Smooth muscle cell (in vitro differentiated cells): ENCODE measurements around the gene SEMA6B. TPM values are rescaled to one million over a fixed set of nuclear protein-coding genes. Genes with fewer than 3 reads are reported as not detected.

Experiments used
- DNase-seq: peaks from one replicate; lab custom pipeline; 2025; ENCODE audit not compliant: unreplicated experiment; lab: John Stamatoyannopoulos, UW
- H2AFZ ChIP-seq: fragments of 200-600 bp; sonication (generic); 2 replicates; pipeline ENCODE4 v1.6.0; 2016; ENCODE audit warnings: antibody characterized with exemption, low read depth, mild to moderate bottlenecking
- H3F3A ChIP-seq: fragments of 200-600 bp; sonication (generic); 2 replicates; pipeline ENCODE4 v1.6.0; 2017; ENCODE audit warnings: antibody characterized with exemption, low read depth
- H3K27ac ChIP-seq: fragments of 200-600 bp; sonication (generic); 2 replicates; pipeline ENCODE4 v1.5.1; 2016; ENCODE audit warnings: low read depth, mild to moderate bottlenecking
- H3K27me3 ChIP-seq: fragments of 200-600 bp; sonication (generic); 2 replicates; pipeline ENCODE4 v1.6.1; 2016; ENCODE audit warnings: low read depth, mild to moderate bottlenecking
- H3K36me3 ChIP-seq: fragments of 200-600 bp; sonication (generic); 2 replicates; pipeline ENCODE4 v1.5.1; 2016; ENCODE audit warnings: low read depth
- H3K4me1 ChIP-seq: fragments of 200-600 bp; sonication (generic); 2 replicates; pipeline ENCODE4 v1.5.1; 2016; ENCODE audit warnings: low read depth
- H3K4me2 ChIP-seq: fragments of 200-600 bp; sonication (generic); 2 replicates; pipeline ENCODE4 v1.6.0; 2016; ENCODE audit warnings: mild to moderate bottlenecking
- H3K4me3 ChIP-seq: fragments of 200-600 bp; sonication (generic); 2 replicates; pipeline ENCODE4 v1.5.1; 2016; ENCODE audit warnings: mild to moderate bottlenecking
- H3K79me2 ChIP-seq: fragments of 200-600 bp; sonication (generic); 2 replicates; pipeline ENCODE4 v1.6.0; 2016; ENCODE audit warnings: low read depth, mild to moderate bottlenecking
- H3K9ac ChIP-seq: fragments of 200-600 bp; sonication (generic); 2 replicates; pipeline ENCODE4 v1.6.0; 2016; ENCODE audit warnings: low read depth
- H3K9me3 ChIP-seq: fragments of 200-600 bp; sonication (generic); replicated peaks from 2 replicates; pipeline ENCODE4 v1.5.1; 2016; ENCODE audit warnings: low read depth
- H4K20me1 ChIP-seq: fragments of 200-600 bp; sonication (generic); 2 replicates; pipeline ENCODE4 v1.6.0; 2016; ENCODE audit warnings: low read depth
- CTCF ChIP-seq: fragments of 200-600 bp; sonication (generic); IDR thresholded peaks from 2 replicates; pipeline ENCODE4 v1.5.1; 2017; ENCODE audit warnings: borderline replicate concordance, mild to moderate bottlenecking, antibody characterized with exemption; ENCODE audit not compliant: insufficient read depth, poor library complexity, severe bottlenecking
- WGBS: methylation state at CpG from one replicate; pipeline ENCODE4 v1.1.7; 2016; ENCODE audit warnings: low lambda C conversion rate; 5-methylcytosine and 5-hydroxymethylcytosine counted together
- polyA plus RNA-seq: library from polyadenylated mRNA; unstranded; fragments of >200 nt; fragmentation: Nextera tagmentation; extraction: Ambion mirVana; gene quantifications from 2 replicates; pipeline ENCODE4 v1.2.1, GENCODE V29; 2016
- total RNA-seq: library from RNA; depleted of rRNA; stranded (reverse); fragments of >200 nt; gene quantifications from 2 replicates; pipeline ENCODE4 v1.2.3, GENCODE V29; 2014

The SEMA6B gene
- total RNA-seq, result 1.9 and 2.2 TPM in 2 replicates
- 0.63 and 1.3 TPM in 2 replicates for polyA plus RNA-seq

- Histone ChIP-seq H3K4me2 (peak within 1 kb of the TSS; percentile 77), H4K20me1 (no peaks in the 10 kb centered on the region), H3F3A (no peaks in the 10 kb centered on the region), H3K27me3 (no peaks in the 10 kb centered on the region), H2AFZ (no peak within 1 kb of the TSS), H3K27ac (no peak within 1 kb of the TSS), H3K4me1 (no peaks in the 10 kb centered on the region), H3K36me3 (no peaks in the 10 kb centered on the region), H3K4me3 (no peak within 1 kb of the TSS), H3K9ac (no peak within 1 kb of the TSS), H3K79me2 (no peaks in the 10 kb centered on the region), H3K9me3 (no peaks in the 10 kb centered on the region)
- 83% methylated on average over 13 of the region's 13 CpGs for WGBS
- TF ChIP-seq CTCF, result no peak
- no peak for DNase-seq
These were observed at the start of gene SEMA6B for GRCh38 chr19:4559569-4559968. SEMA6B (minus strand) TSS chr19:4559684; CDS start chr19:4558457, 1,227 bp downstream.

- H3K9ac ChIP-seq, result no peak overlapping the region
- H3K9me3 ChIP-seq, result no peaks in the 10 kb centered on the region
- no peak overlapping the region for H3K4me2 ChIP-seq
- no peak overlapping the region for H3K27ac ChIP-seq
- no peaks in the 10 kb centered on the region for H4K20me1 ChIP-seq
- H2AFZ ChIP-seq, result no peak overlapping the region
- H3F3A ChIP-seq, result no peaks in the 10 kb centered on the region
- no peak for DNase-seq
- peaks cover 5% of the 10 kb centered on the region for H3K4me1 ChIP-seq
- H3K27me3 ChIP-seq, result no peaks in the 10 kb centered on the region
- no peaks in the 10 kb centered on the region for H3K79me2 ChIP-seq
- H3K36me3 ChIP-seq, result no peaks in the 10 kb centered on the region
- 32% methylated on average over 34 of the region's 35 CpGs for WGBS
- no peak for TF ChIP-seq CTCF
- no peak overlapping the region for H3K4me3 ChIP-seq
These were observed 47.6 kb upstream of the SEMA6B start for GRCh38 chr19:4606921-4607678.

- Histone ChIP-seq H4K20me1 (no peaks in the 10 kb centered on the region), H3K79me2 (no peaks in the 10 kb centered on the region), H3K4me2 (no peak overlapping the region), H3K27me3 (no peaks in the 10 kb centered on the region), H3K9me3 (no peaks in the 10 kb centered on the region), H3K4me1 (peaks cover 5% of the 10 kb centered on the region), H3K4me3 (no peak overlapping the region), H2AFZ (no peak overlapping the region), H3F3A (no peaks in the 10 kb centered on the region), H3K36me3 (no peaks in the 10 kb centered on the region), H3K27ac (no peak overlapping the region), H3K9ac (no peak overlapping the region)
- no peak for TF ChIP-seq CTCF
- WGBS, result 88% methylated on average over 5 of the region's 5 CpGs
- DNase-seq, result no peak
These were observed 46.7 kb upstream of the SEMA6B start for GRCh38 chr19:4606181-4606580.

GRCh38 chr19:4604912-4605311, 45.4 kb upstream of the SEMA6B start:
- Histone ChIP-seq H4K20me1 (no peaks in the 10 kb centered on the region), H3K4me3 (no peak overlapping the region), H3K9ac (no peak overlapping the region), H3K27me3 (no peaks in the 10 kb centered on the region), H3K36me3 (no peaks in the 10 kb centered on the region), H3K9me3 (no peaks in the 10 kb centered on the region), H3K27ac (no peak overlapping the region), H2AFZ (no peak overlapping the region), H3K4me2 (no peak overlapping the region), H3K4me1 (peaks cover 1% of the 10 kb centered on the region), H3F3A (no peaks in the 10 kb centered on the region), H3K79me2 (no peaks in the 10 kb centered on the region)
- WGBS, result 84% methylated on average over 6 of the region's 6 CpGs
- DNase-seq, result no peak
- TF ChIP-seq CTCF, result no peak
